Measurements from ENCODE around the gene ZNF423. TPM values are rescaled to one million over a fixed set of nuclear protein-coding genes. Genes with fewer than 3 reads are reported as not detected.

The ZNF423 gene
- total and polyA plus RNA-seq, 2 of the 13 experiments (the other 11 are each of a cell fraction or from before 2014, with no cell fraction given) = 0.07 to 0.31 TPM

- TF ChIP-seq AFF4 (CRISPR knock-in tag; IDR thresholded peaks at IDR 0.05) = no peak
- no peak for TF ChIP-seq KAT7 (CRISPR knock-in tag; IDR thresholded peaks at IDR 0.05; ENCODE audit: borderline replicate concordance)
- no peak for TF ChIP-seq ZNF513 (CRISPR knock-in tag; conservative IDR thresholded peaks at IDR 0.05)
- no peak for TF ChIP-seq NFE2 (CRISPR knock-in tag; IDR thresholded peaks at IDR 0.05)
- TF ChIP-seq NPAS2 (CRISPR knock-in tag; IDR thresholded peaks at IDR 0.05; ENCODE audit: borderline replicate concordance) = no peak
- no peak for TF ChIP-seq ZNF629 (CRISPR knock-in tag; conservative IDR thresholded peaks at IDR 0.05)
- TF ChIP-seq NFKB2 (CRISPR knock-in tag; IDR thresholded peaks at IDR 0.05; ENCODE audit: borderline replicate concordance) = no peak
- TF ChIP-seq GABPB1 (CRISPR knock-in tag; IDR thresholded peaks at IDR 0.05) = peak; percentile 54; the same call in 1 of the 2 replicates
- TF ChIP-seq KDM6A (CRISPR knock-in tag; IDR thresholded peaks at IDR 0.05; ENCODE audit: low read depth) = peak; percentile 24; the same call in 1 of the 2 replicates
- no peak for TF ChIP-seq ETS1 (CRISPR knock-in tag; IDR thresholded peaks at IDR 0.05)
- TF ChIP-seq ZFP36L2 (CRISPR knock-in tag; IDR thresholded peaks at IDR 0.05) = no peak
- no peak for TF ChIP-seq EHMT2 (IDR thresholded peaks at IDR 0.05; ENCODE audit: borderline replicate concordance, low read depth, low read length)
- TF ChIP-seq MAZ (IDR thresholded peaks at IDR 0.05; ENCODE audit: borderline replicate concordance, low read depth, low read length) = no peak
- no peak for TF ChIP-seq MAZ (CRISPR knock-in tag; IDR thresholded peaks at IDR 0.05; ENCODE audit: low read depth)
- TF ChIP-seq TARDBP (CRISPR knock-in tag; IDR thresholded peaks at IDR 0.05) = 0 out of 2 replicates have a peak, but pooled peaks have one; percentile 50
- no peak for TF ChIP-seq JARID2 (CRISPR knock-in tag; IDR thresholded peaks at IDR 0.05; ENCODE audit: insufficient replicate concordance)
- TF ChIP-seq ZFY (CRISPR knock-in tag; IDR thresholded peaks at IDR 0.05) = no peak
- no peak for TF ChIP-seq MEF2D (CRISPR knock-in tag; IDR thresholded peaks at IDR 0.05)
- no peak for TF ChIP-seq U2AF1 (optimal IDR thresholded peaks at IDR 0.05; ENCODE audit: low read depth, low read length)
- TF ChIP-seq RAD21 (CRISPR knock-in tag; IDR thresholded peaks at IDR 0.05) = no peak
- TF ChIP-seq ZNF12 (CRISPR knock-in tag; IDR thresholded peaks at IDR 0.05) = 0 out of 2 replicates have a peak, but pooled peaks have one; percentile 36
- TF ChIP-seq CREB3 (CRISPR knock-in tag; IDR thresholded peaks at IDR 0.05) = no peak
- TF ChIP-seq CBX1 (IDR thresholded peaks at IDR 0.05; ENCODE audit: low read depth) = peak; percentile 31
These were observed 28.4 kb upstream of the ZNF423 start (continued) for GRCh38 chr16:49884033-49885015.

All from HepG2 (cell line).